Body of pancreas (tissue), 4 donors: Measurements from ENCODE around the gene ABHD4. TPM values are rescaled to one million over a fixed set of nuclear protein-coding genes. Genes with fewer than 3 reads are reported as not detected.

Experiments used
- ATAC-seq: fragments of 150-250 bp; one replicate; pipeline ENCODE4 v1.9.1; 2016
- DNase-seq, 4 donors: peaks; one replicate each; pipeline ENCODE4 v3.0.0-alpha.2; 2019
- H3K27ac ChIP-seq, 4 donors: fragments of 200-600 bp; sonication (generic); 1 replicate in 3 of 4; 2 replicates in 1 of 4; pipeline versions ENCODE4 v1.5.1 to v1.6.1; 2016 to 2019; ENCODE audit warnings: mild to moderate bottlenecking in 1 of 4, mixed read lengths in 1 of 4, moderate library complexity in 1 of 4
- H3K27me3 ChIP-seq, 2 donors: fragments of 200-600 bp; sonication (generic); one replicate each; pipeline ENCODE4 v1.6.0; 2016; ENCODE audit warnings: mild to moderate bottlenecking in 1 of 2
- H3K36me3 ChIP-seq, 2 donors: fragments of 200-600 bp; sonication (generic); replicated peaks in 1 of 2; 2 replicates each; pipeline ENCODE4 v1.5.1; 2016; ENCODE audit warnings: low read depth in 2 of 2; ENCODE audit not compliant: insufficient read depth in 1 of 2
- H3K4me1 ChIP-seq: fragments of 200-600 bp; sonication (generic); one replicate; pipeline ENCODE4 v1.6.0; 2016
- H3K4me3 ChIP-seq, 2 donors: fragments of 200-600 bp; sonication (generic); 1 replicate in 1 of 2; 2 replicates in 1 of 2; pipeline ENCODE4 v1.5.1; 2016 to 2019
- H3K9me3 ChIP-seq, 3 donors: fragments of 200-600 bp; sonication (generic); 1 replicate in 2 of 3; 2 replicates in 1 of 3; pipeline ENCODE4 v1.5.1; 2016
- CTCF ChIP-seq, 7 experiments: fragments of 450-650 bp in 4 of 7; fragments of 200-600 bp in 3 of 7; sonication (generic) in 3 of 7; IDR thresholded peaks; one replicate each; pipeline ENCODE4 v1.5.1; 2016 to 2019; ENCODE audit warnings: antibody characterized with exemption in 7 of 7
- POLR2A ChIP-seq, 3 donors: fragments of 450-650 bp; IDR thresholded peaks; one replicate each; pipeline ENCODE4 v1.6.1; 2016; ENCODE audit warnings: antibody characterized with exemption in 3 of 3, mild to moderate bottlenecking in 2 of 3
- WGBS, 2 donors: methylation state at CpG; one replicate each; pipeline ENCODE4 v1.1.5; 2017; 5-methylcytosine and 5-hydroxymethylcytosine counted together
- intact Hi-C: fragments of 100-400 bp; cut with DNase I; formaldehyde crosslinking; loops from one replicate; pipeline ENCODE4 v1.15.1; 2023
- total RNA-seq, 2 donors: library from RNA; depleted of rRNA; stranded (reverse); fragments of >200 nt; gene quantifications; one replicate each; pipeline ENCODE4 v1.1.0, GENCODE V29; 2016

The ABHD4 gene
- total RNA-seq, 2 donors from 2014 or later = 11.9 to 28.3 TPM

GRCh38 chr14:22651586-22651985 is 53.5 kb downstream of the ABHD4 start:
- 46 to 75% methylated on average over 2 of the region's 2 CpGs for WGBS, 2 donors
- DNase-seq (no peak), ATAC-seq (no peak)
- no peaks in the 10 kb centered on the region for H3K36me3 ChIP-seq
- no peak overlapping the region for H3K4me3 ChIP-seq
- H3K27ac ChIP-seq = no peak overlapping the region
- no peaks in the 10 kb centered on the region for H3K27me3 ChIP-seq
- intact Hi-C loops = loop anchor here (5.0 kb wide), 1 partner anchor 84 kb away; no protein-coding TSS in a partner anchor
- no peaks in the 10 kb centered on the region for H3K9me3 ChIP-seq
- no peaks in the 10 kb centered on the region for H3K4me1 ChIP-seq
- no peak for TF ChIP-seq POLR2A (IDR thresholded peaks at IDR 0.05)
- no peak for TF ChIP-seq CTCF (IDR thresholded peaks at IDR 0.05)

GRCh38 chr14:22653012-22653621 is 55.0 kb downstream of the ABHD4 start:
- H3K36me3 ChIP-seq = no peaks in the 10 kb centered on the region
- no peak overlapping the region for H3K27ac ChIP-seq
- WGBS, 2 donors = 5% methylated on average over 4 of the region's 4 CpGs
- intact Hi-C loops = loop anchor here (5.0 kb wide), 1 partner anchor 86 kb away; no protein-coding TSS in a partner anchor
- H3K9me3 ChIP-seq = no peaks in the 10 kb centered on the region
- peak; percentile 64 to 92 (median 85) for TF ChIP-seq CTCF (IDR thresholded peaks at IDR 0.05)
- TF ChIP-seq POLR2A (IDR thresholded peaks at IDR 0.05) = no peak
- H3K4me1 ChIP-seq = no peaks in the 10 kb centered on the region
- H3K4me3 ChIP-seq = no peak overlapping the region
- no peaks in the 10 kb centered on the region for H3K27me3 ChIP-seq
- ATAC-seq = peak; percentile 94
- DNase-seq = peak; percentile 74 to 79 (median 78)

- Histone ChIP-seq H3K27ac (no peak overlapping the region), H3K27me3 (no peaks in the 10 kb centered on the region), H3K9me3 (no peaks in the 10 kb centered on the region), H3K4me1 (no peaks in the 10 kb centered on the region), H3K4me3 (no peak overlapping the region), H3K36me3 (no peaks in the 10 kb centered on the region)
- 61 to 73% methylated on average over 2 of the region's 2 CpGs for WGBS, 2 donors
- DNase-seq = no peak
- TF ChIP-seq CTCF (IDR thresholded peaks at IDR 0.05) = no peak
- TF ChIP-seq POLR2A (IDR thresholded peaks at IDR 0.05) = no peak
- ATAC-seq = no peak
- intact Hi-C loops = no loop called here
These were observed 58.1 kb downstream of the ABHD4 start for GRCh38 chr14:22656226-22656625.

- Histone ChIP-seq H3K27ac (peak overlapping the region in 1 of 4 donors; percentile 16), H3K4me3 (no peak overlapping the region), H3K4me1 (no peaks in the 10 kb centered on the region), H3K27me3 (no peaks in the 10 kb centered on the region), H3K9me3 (no peaks in the 10 kb centered on the region), H3K36me3 (no peaks in the 10 kb centered on the region)
- intact Hi-C loops = no loop called here
- DNase-seq (no peak), ATAC-seq (no peak)
- 72 to 75% methylated on average over 8 of the region's 8 CpGs for whole genome bisulfite sequencing, 2 donors
- no peak for TF ChIP-seq CTCF (IDR thresholded peaks at IDR 0.05)
- TF ChIP-seq POLR2A (IDR thresholded peaks at IDR 0.05) = no peak
These were observed 59.0 kb downstream of the ABHD4 start for GRCh38 chr14:22656945-22657731.
